Lung (tissue), 12 donors: ENCODE results near the gene CHPF2. TPM values are rescaled to one million over a fixed set of nuclear protein-coding genes. Genes with fewer than 3 reads are reported as not detected.

Experiments
- ATAC-seq: fragments of 200-7000 bp; cut with Tn5 transposase; one replicate; pipeline ENCODE4 v1.9.1; 2020; ENCODE audit warnings: moderate number of reproducible peaks; ENCODE audit not compliant: insufficient read depth, low FRiP score
- DNase-seq, 3 donors: peaks; one replicate each; pipeline ENCODE4 v3.0.0-alpha.2; 2013 to 2017
- H3K27ac ChIP-seq, 2 donors: one replicate each; pipeline ENCODE4 v1.5.1; 2013; ENCODE audit warnings: mild to moderate bottlenecking in 2 of 2, moderate library complexity in 2 of 2, control low read depth in 1 of 2, inconsistent platforms in 1 of 2, low read depth in 1 of 2, low read length in 1 of 2
- H3K27me3 ChIP-seq, 3 donors: one replicate each; pipeline ENCODE4 v1.5.1; 2013; ENCODE audit warnings: low read length in 2 of 3; ENCODE audit not compliant: control insufficient read depth in 3 of 3, insufficient read depth in 3 of 3
- H3K36me3 ChIP-seq, 4 donors: one replicate each; pipeline ENCODE4 v1.5.1; 2013; ENCODE audit warnings: low read length in 4 of 4, mild to moderate bottlenecking in 1 of 4, moderate library complexity in 1 of 4; ENCODE audit not compliant: control insufficient read depth in 4 of 4, insufficient read depth in 4 of 4
- H3K4me1 ChIP-seq, 5 donors: one replicate each; pipeline ENCODE4 v1.5.1; 2013; ENCODE audit warnings: low read length in 5 of 5, mild to moderate bottlenecking in 2 of 5, moderate library complexity in 1 of 5; ENCODE audit not compliant: control insufficient read depth in 5 of 5, insufficient read depth in 5 of 5
- H3K4me3 ChIP-seq: one replicate; pipeline ENCODE4 v1.5.1; 2013; ENCODE audit warnings: mild to moderate bottlenecking, control low read depth, moderate library complexity
- H3K9ac ChIP-seq, 2 donors: one replicate each; pipeline ENCODE4 v1.5.1; 2013; ENCODE audit warnings: low read length in 2 of 2, control low read depth in 1 of 2; ENCODE audit not compliant: insufficient read depth in 1 of 2
- H3K9me3 ChIP-seq, 4 donors: one replicate each; pipeline ENCODE4 v1.5.1; 2013; ENCODE audit warnings: low read length in 3 of 4, mild to moderate bottlenecking in 1 of 4, moderate library complexity in 1 of 4; ENCODE audit not compliant: control insufficient read depth in 4 of 4, insufficient read depth in 3 of 4
- CTCF ChIP-seq: IDR thresholded peaks from 2 replicates; pipeline ENCODE4 v1.5.1; 2012; ENCODE audit warnings: mild to moderate bottlenecking; ENCODE audit errors: control extremely low read depth, extremely low read depth
- WGBS, 2 donors: extraction: QIAGEN DNeasy Blood & Tissue Kit; methylation state at CpG; one replicate each; pipeline ENCODE4 v1.1.7; 2013; 5-methylcytosine and 5-hydroxymethylcytosine counted together
- polyA plus RNA-seq, 2 donors: library from polyadenylated mRNA; stranded (reverse); fragments of 200-250 nt; gene quantifications; one replicate each; pipeline ENCODE4 v1.2.1, GENCODE V29; 2013
- total RNA-seq, 2 donors: library from RNA; depleted of rRNA in 1 of 2; stranded (reverse); fragments of >200 nt in 1 of 2; gene quantifications; one replicate each; pipeline ENCODE4 v1.2.1, GENCODE V29; 2014 to 2021
- donor health status: control.
- donor health status: control.
- donor health status: Bipolar disorder and iron deficiency.
- donor health status: healthy.
- donor health status: DM: yes; HTN: yes; CAD: no.

The CHPF2 gene
- total and polyA plus RNA-seq, 4 donors: 23.3 to 54.0 (median 35.0) TPM

GRCh38 chr7:151223728-151224127 is 8.6 kb upstream of the CHPF2 start:
- no peak for TF ChIP-seq CTCF
- H3K27me3 ChIP-seq: no peaks in the 10 kb centered on the region
- H3K9ac ChIP-seq: no peak overlapping the region
- H3K9me3 ChIP-seq: no peaks in the 10 kb centered on the region
- peaks cover 14 to 39% (median 31%) of the 10 kb centered on the region in 4 donors for H3K36me3 ChIP-seq
- no peak overlapping the region for H3K4me3 ChIP-seq
- WGBS, 2 donors: 93 to 96% methylated on average over 14 of the region's 14 CpGs
- no peak for ATAC-seq
- peaks cover 0 to 23% (median 5%) of the 10 kb centered on the region in 5 donors for H3K4me1 ChIP-seq
- H3K27ac ChIP-seq: no peak overlapping the region
- no peak for DNase-seq

GRCh38 chr7:151225948-151226510 is 6.3 kb upstream of the CHPF2 start:
- no peak for TF ChIP-seq CTCF
- no peak for DNase-seq
- ATAC-seq: no peak
- Histone ChIP-seq H3K27ac (no peak overlapping the region), H3K9ac (peak overlapping the region in 1 of 2 donors; percentile 63), H3K27me3 (no peaks in the 10 kb centered on the region), H3K36me3 (peaks cover 10 to 27% (median 21%) of the 10 kb centered on the region in 4 donors), H3K9me3 (no peaks in the 10 kb centered on the region), H3K4me3 (peak overlapping the region; percentile 84), H3K4me1 (peaks cover 0 to 23% (median 5%) of the 10 kb centered on the region in 5 donors)
- WGBS, 2 donors: 32 to 41% methylated on average over 8 of the region's 8 CpGs

GRCh38 chr7:151226560-151226874 is 5.8 kb upstream of the CHPF2 start:
- Histone ChIP-seq H3K9ac (peak overlapping the region in 1 of 2 donors; percentile 63), H3K9me3 (no peaks in the 10 kb centered on the region), H3K4me1 (peaks cover 0 to 23% (median 5%) of the 10 kb centered on the region in 5 donors), H3K27me3 (no peaks in the 10 kb centered on the region), H3K4me3 (peak overlapping the region; percentile 84), H3K27ac (peak overlapping the region; percentile 20 to 38), H3K36me3 (peaks cover 10 to 26% (median 20%) of the 10 kb centered on the region in 4 donors)
- no peak for TF ChIP-seq CTCF
- ATAC-seq (no peak), DNase-seq (no peak)
- WGBS, 2 donors: 2% methylated on average over 15 of the region's 15 CpGs
